GM12891 (cell line): ENCODE data around the gene NMBR.
"Not testable (repeated sequence)": the region's sequence is repeated elsewhere in the genome, so short reads cannot be mapped to it uniquely, and the experiment has no call there.

Source experiments
- DNase-seq: peaks from one replicate; pipeline ENCODE4 v3.0.0; 2011; ENCODE audit warnings: low spot score; ENCODE audit not compliant: insufficient read length
- FAIRE-seq: peaks from 2 replicates; lab custom pipeline; 2011; peaks lifted over from hg19 to GRCh38; lab: Jason Lieb, UNC
- PAX5 ChIP-seq: IDR thresholded peaks from 2 replicates; pipeline ENCODE4 v1.6.1; 2011; ENCODE audit warnings: low read length, moderate library complexity, mild to moderate bottlenecking; ENCODE audit not compliant: insufficient read depth, severe bottlenecking
- POLR2A ChIP-seq: IDR thresholded peaks from 2 replicates; pipeline ENCODE4 v1.6.1; 2011; ENCODE audit warnings: low read depth, low read length, control low read depth
- POLR2AphosphoS5 ChIP-seq: IDR thresholded peaks from 2 replicates; pipeline ENCODE4 v1.6.1; 2011; ENCODE audit warnings: low read depth, low read length, control low read depth
- POU2F2 ChIP-seq: IDR thresholded peaks from 2 replicates; pipeline ENCODE4 v1.6.1; 2011; ENCODE audit warnings: low read depth, mild to moderate bottlenecking, control low read depth, low read length, moderate library complexity
- SPI1 ChIP-seq: IDR thresholded peaks from 2 replicates; pipeline ENCODE4 v1.6.1; 2011; ENCODE audit warnings: low read depth, low read length, control low read depth
- TAF1 ChIP-seq: IDR thresholded peaks from 2 replicates; pipeline ENCODE4 v1.6.1; 2011; ENCODE audit warnings: low read depth, low read length, control low read depth

Gene NMBR

DNA sequence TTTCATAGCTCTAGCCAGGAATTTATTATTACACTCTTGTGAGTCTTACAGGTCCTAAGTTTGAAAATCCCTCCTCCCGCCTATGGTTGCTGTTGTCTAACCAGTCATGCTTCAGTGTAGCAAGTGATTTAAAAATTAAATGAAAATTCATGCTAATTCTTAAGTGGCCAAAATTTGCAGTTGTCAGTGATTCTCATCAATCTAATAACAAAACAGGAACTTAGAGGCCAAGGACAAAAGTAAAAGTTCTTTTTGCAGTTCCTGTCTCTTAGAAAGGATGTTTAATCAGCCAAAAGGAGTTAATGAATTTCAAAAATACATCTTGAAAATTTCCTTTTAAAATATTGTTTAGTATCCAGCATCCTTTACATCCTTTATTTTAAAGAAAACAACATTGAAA is 36.4 kb upstream of the NMBR start:
- no peak for DNase-seq
- TF ChIP-seq SPI1 (no peak), POLR2AphosphoS5 (no peak), POU2F2 (no peak), PAX5 (no peak), POLR2A (no peak), TAF1 (no peak)
- no peak for FAIRE-seq

DNA sequence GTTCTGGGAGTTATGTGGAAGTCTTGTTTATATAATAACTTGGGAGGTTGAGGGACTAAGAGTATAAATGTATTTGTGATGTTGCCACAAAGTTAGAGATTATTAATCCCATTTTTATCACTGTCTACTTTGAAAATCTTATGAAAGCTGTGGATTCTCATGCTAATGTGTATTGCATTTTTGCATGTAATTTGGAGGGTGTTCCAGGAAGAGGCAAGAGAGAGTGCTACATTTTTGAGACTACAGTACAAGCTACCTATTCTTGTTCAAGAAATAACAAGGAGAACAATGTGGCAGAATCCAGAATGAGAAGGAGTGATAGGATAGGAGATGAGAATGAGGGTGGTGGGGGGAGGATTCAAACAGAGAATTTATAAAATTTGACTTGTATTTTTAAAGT is 35.1 kb upstream of the NMBR start:
- no peak for DNase-seq
- FAIRE-seq = no peak
- TF ChIP-seq POU2F2 (no peak), SPI1 (no peak), POLR2AphosphoS5 (no peak), POLR2A (no peak), TAF1 (no peak), PAX5 (no peak)

DNA sequence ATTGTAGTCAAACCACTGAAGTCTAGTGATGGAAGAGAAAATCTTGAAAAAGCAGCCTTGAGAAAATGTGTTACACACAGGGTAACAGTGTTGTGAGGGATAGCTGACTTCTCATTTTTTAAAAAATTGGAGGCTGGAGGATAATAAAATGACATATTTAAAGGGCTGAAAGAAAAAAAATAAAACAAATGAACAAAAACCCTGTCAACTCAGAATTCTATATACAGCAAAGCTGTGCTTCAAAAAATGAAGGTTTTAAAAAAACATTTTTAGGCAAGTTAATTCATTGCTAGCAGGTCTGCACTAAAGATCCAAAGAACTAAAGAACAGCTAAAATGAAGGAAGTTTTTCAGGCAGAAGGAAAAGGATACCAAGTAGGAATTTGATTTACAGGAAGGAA is 31.2 kb upstream of the NMBR start:
- FAIRE-seq = no peak
- no peak for TF ChIP-seq POLR2AphosphoS5
- no peak for TF ChIP-seq PAX5
- no peak for TF ChIP-seq SPI1
- TF ChIP-seq POU2F2 = no peak
- TF ChIP-seq POLR2A = no peak
- no peak for TF ChIP-seq TAF1
- DNase-seq = no peak

DNA sequence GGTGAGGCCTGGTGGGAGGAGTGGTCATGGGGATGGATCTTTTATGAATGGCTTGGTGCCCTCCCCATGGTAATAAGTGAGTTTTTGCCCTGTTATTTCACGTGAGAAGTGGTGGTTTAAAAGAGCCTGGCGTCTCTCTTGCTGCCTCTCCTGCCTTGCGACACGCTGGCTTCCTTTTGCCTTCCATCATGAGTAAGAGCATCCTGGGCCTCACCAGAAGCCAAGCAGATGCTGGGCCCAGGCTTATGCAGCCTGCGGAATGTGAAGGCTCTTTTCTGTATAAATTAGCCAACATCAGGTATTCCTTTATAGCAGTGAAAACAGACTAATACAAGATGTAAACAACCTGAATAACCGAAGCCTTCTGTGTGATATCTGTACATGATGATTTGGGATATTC is 27.8 kb upstream of the NMBR start:
- DNase-seq (no peak), FAIRE-seq (no peak)
- TF ChIP-seq SPI1 (no peak), POLR2A (no peak), POU2F2 (no peak), TAF1 (no peak), PAX5 (no peak), POLR2AphosphoS5 (no peak)

DNA sequence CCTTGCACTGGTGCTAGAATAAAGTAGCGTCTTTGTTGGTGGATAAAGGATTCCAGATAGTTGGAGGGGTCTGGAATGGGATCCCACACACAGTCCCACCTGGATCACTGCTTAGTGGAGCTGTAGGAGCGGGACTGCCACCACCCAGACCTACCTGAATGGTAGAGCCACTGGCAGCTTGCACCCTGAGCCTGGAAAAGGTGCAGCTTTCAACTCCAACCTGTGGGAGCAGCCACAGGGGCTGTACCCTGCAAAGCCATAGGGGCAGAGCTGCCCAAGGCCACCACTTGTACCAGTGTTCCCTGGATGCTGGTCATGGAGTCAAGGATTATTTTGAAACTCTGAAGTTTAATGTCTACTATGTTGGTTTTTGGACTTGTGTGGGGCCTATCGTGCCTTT is 27.1 kb upstream of the NMBR start:
- TF ChIP-seq POLR2A (no peak), PAX5 (no peak), SPI1 (no peak), POU2F2 (no peak), TAF1 (no peak), POLR2AphosphoS5 (no peak)
- no peak for DNase-seq
- FAIRE-seq = no peak

DNA sequence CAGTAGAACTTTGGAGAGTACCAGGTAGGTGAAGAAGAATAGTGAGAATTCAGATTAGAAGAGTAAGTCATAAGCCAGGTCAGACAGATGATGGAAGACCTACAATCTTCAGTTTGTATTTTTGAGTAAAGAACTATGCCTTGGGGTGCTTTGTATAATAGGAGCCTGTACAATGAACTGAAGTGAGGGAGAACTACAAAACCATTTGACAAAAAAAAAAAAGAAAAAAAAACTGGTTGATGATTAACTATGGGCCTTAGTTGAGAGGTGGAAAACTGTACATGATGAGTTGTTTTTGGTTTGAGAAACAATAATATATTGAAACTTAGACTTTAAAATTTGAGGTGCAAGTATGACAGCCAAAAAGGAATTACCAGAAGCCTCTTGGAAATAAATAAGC is 25.8 kb upstream of the NMBR start:
- no peak for DNase-seq
- FAIRE-seq = no peak
- TF ChIP-seq PAX5 (no peak), SPI1 (no peak)

DNA sequence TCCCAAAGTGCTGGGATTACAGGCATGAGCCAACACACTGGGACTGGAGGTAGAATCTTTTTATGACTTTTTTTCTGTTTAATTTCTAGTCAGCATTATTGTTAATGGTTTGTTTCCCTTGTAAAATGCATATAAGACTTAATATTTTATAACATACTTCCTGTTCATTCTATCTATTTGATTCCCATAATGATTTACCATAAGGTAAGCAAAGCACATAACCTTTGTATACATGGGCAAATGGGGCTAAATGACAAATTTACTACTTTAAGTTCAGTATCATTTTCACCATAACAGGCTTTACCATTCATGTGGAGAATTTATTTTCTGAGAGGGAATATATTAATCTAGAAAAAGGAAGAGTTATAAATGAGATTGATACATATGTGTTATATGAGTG is 24.4 kb upstream of the NMBR start:
- no peak for DNase-seq
- TF ChIP-seq POLR2AphosphoS5 (no peak), POU2F2 (no peak), TAF1 (no peak)
- no peak for FAIRE-seq

DNA sequence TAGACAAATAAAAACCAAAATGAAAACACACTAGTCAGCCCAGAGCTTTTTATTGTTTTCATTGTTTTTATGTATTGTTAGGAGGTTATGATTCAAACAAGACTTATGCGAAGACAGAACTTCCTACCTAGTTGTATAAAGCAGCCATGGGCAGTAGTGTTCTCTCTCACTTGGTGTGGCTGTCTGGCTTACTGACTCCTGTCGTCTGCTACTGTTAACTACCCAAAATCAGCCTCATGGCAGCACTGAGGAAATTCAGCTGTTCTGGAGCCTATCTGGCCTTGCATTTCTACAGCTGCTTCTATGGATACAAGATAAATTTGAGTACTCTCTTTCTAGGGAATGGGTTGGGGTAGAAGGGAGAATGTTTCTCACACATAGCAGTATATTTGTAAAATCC is 20.6 kb upstream of the NMBR start:
- FAIRE-seq = no peak
- DNase-seq = no peak
- TF ChIP-seq POU2F2 = no peak
- no peak for TF ChIP-seq SPI1
- no peak for TF ChIP-seq PAX5
- TF ChIP-seq TAF1 = no peak
- TF ChIP-seq POLR2A = no peak
- TF ChIP-seq POLR2AphosphoS5 = no peak

DNA sequence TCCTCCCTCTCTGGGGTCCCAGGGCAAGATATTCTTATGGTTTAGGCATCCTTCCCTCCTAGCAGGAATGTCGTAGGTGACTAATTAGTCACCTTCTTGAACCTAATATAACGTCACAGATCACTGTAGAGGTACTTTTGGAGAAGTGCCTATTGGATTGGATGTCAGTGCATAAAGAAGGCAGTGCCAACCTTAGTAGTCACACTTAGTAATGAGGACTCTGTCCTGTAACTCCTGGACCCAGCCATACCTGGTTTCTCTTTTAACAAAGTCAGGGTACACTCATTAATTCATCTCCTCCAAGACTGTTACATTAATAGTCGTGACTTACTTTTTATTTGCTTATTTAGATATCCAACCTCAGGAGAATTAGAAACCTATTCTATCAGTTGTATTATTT is 20.1 kb upstream of the NMBR start:
- TF ChIP-seq POLR2A = no peak
- DNase-seq (no peak), FAIRE-seq (no peak)

DNA sequence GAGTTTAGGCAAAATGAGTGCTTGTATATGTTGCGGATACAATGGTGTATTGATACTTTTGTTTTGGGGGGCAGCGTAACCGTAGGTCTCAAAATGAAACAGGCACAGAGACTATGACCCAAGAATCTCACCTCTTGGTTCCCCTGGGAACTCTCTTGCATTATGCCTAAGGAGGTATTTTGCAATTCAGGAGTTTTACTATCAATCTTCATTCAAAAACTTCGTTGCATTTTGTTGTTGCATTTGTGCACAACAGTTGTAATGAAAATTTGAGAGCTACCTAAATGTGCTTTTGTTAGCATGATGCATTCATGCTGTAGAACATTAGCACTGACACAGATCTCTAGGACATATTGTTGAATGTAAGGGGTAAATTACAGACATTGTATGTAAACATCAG is 18.3 kb upstream of the NMBR start:
- DNase-seq = no peak
- TF ChIP-seq POLR2AphosphoS5 (no peak), TAF1 (no peak), SPI1 (no peak), POU2F2 (no peak), POLR2A (no peak), PAX5 (no peak)
- FAIRE-seq = peak; percentile 76

DNA sequence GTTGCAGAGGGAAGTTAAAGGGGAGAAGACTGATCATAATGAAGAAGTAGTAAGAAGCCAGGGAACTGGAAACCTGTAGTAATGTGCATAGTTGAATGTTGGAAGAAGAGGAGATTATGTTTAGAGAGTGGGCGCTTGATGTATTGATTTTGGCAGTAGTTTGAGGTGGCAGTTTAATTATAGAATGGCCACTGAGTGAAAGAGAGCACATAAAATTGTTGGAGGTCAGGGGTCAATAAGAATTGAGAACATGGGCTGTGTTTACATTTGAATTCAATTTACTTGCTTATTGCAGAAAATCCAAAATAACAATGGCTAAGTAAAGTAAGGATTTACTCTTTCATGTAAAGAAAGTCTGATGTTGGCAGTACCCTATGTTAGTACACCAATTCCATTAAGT is 15.9 kb upstream of the NMBR start:
- DNase-seq (no peak), FAIRE-seq (no peak)
- TF ChIP-seq TAF1 = no peak
- TF ChIP-seq SPI1 = no peak
- no peak for TF ChIP-seq POLR2AphosphoS5
- no peak for TF ChIP-seq POU2F2
- TF ChIP-seq POLR2A = no peak
- TF ChIP-seq PAX5 = no peak

DNA sequence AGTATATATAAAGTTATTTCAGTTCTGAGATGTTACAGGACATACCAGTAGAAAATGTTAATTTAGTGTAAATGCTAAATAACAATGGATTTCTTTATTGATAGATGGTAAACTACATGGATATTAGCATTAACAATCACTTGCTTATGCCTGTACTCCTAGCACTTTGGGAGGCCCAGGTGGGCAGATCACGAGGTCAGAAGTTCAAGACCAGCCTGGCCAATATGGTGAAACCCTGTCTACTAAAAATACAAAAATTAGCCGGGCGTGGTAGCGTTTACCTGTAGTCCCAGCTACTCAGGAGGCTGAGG is 9.8 kb upstream of the NMBR start:
- DNase-seq, FAIRE-seq: not testable (repeated sequence)
